Measurements from ENCODE around the gene PSMB2.

The PSMB2 gene

GRCh38 chr1:35570589-35571137, 70.7 kb downstream of the PSMB2 start:
- DNase-seq: no peak

- peak; percentile 42 for DNase-seq
Measured at GRCh38 chr1:35569936-35570335, 71.4 kb downstream of the PSMB2 start.

GRCh38 chr1:35568975-35569395, 72.3 kb downstream of the PSMB2 start:
- peak; percentile 68 for DNase-seq

GRCh38 chr1:35567947-35568558, 73.3 kb downstream of the PSMB2 start:
- DNase-seq: no peak

GRCh38 chr1:35565742-35566133, 75.6 kb downstream of the PSMB2 start:
- DNase-seq: no peak

- DNase-seq: no peak
Measured at GRCh38 chr1:35564884-35565741, 76.2 kb downstream of the PSMB2 start.

- peak; percentile 81 for DNase-seq
Measured at GRCh38 chr1:35564037-35564883, 77.1 kb downstream of the PSMB2 start.

GRCh38 chr1:35563166-35563565, 78.2 kb downstream of the PSMB2 start:
- DNase-seq: no peak

GRCh38 chr1:35561972-35562680, 79.2 kb downstream of the PSMB2 start:
- no peak for DNase-seq

GRCh38 chr1:35561297-35561971, 79.9 kb downstream of the PSMB2 start:
- no peak for DNase-seq

GRCh38 chr1:35560256-35561225, 80.8 kb downstream of the PSMB2 start:
- DNase-seq: no peak

GRCh38 chr1:35559317-35559944, 81.9 kb downstream of the PSMB2 start:
- DNase-seq: no peak

- DNase-seq: peak; percentile 25
Measured at GRCh38 chr1:35558374-35559316, 82.7 kb downstream of the PSMB2 start.

- DNase-seq: peak; percentile 98
Measured at GRCh38 chr1:35557611-35558373, 83.5 kb downstream of the PSMB2 start, which contains the start of gene NCDN. Gene NCDN, plus strand, starts transcription at chr1:35557799. Its CDS starts 392 bp downstream, at chr1:35558191.

GRCh38 chr1:35557118-35557610, 84.2 kb downstream of the PSMB2 start, which contains the start of gene KIAA0319L:
Gene KIAA0319L, minus strand, starts transcription at chr1:35557403. Its CDS starts 2,912 bp downstream, at chr1:35554491.
- DNase-seq: peak; percentile 74

GRCh38 chr1:35556484-35557117, 84.7 kb downstream of the PSMB2 start:
- no peak for DNase-seq
